SK-N-MC (cell line): ENCODE data around the gene DDAH1.

ENCODE experiments used
- DNase-seq: peaks from one replicate; pipeline ENCODE4 v3.0.0-alpha.2; 2011; ENCODE audit warnings: low read depth, low spot score
- H3K27ac ChIP-seq: fragments of 200-600 bp; sonication (generic); 2 replicates; pipeline ENCODE4 v1.5.1; 2016; ENCODE audit warnings: mixed run types
- H3K36me3 ChIP-seq: fragments of 200-600 bp; sonication (generic); 2 replicates; pipeline ENCODE4 v1.6.1; 2017; ENCODE audit warnings: antibody characterized with exemption, low read length, mixed read lengths; ENCODE audit not compliant: insufficient read depth
- H3K4me3 ChIP-seq: fragments of 200-600 bp; sonication (generic); 2 replicates; pipeline ENCODE4 v1.5.1; 2016
- H3K9ac ChIP-seq: fragments of 200-600 bp; sonication (generic); 2 replicates; pipeline ENCODE4 v1.8.0; 2017; ENCODE audit warnings: mixed run types, mixed read lengths; ENCODE audit not compliant: insufficient read length
- H3K9me3 ChIP-seq: fragments of 200-600 bp; sonication (generic); 2 replicates; pipeline ENCODE4 v1.6.1; 2017; ENCODE audit warnings: low read depth, mild to moderate bottlenecking, antibody characterized with exemption, low read length, moderate library complexity, mixed read lengths
- EZH2 ChIP-seq: fragments of 200-600 bp; sonication (generic); IDR thresholded peaks from one replicate; pipeline ENCODE4 v1.6.1; 2017; ENCODE audit warnings: antibody characterized with exemption
- FOXP2 ChIP-seq: optimal IDR thresholded peaks from 2 replicates; pipeline ENCODE3; 2011; ENCODE audit warnings: mild to moderate bottlenecking, moderate library complexity; ENCODE audit not compliant: insufficient read depth; ENCODE audit errors: extremely low read length, control extremely low read depth
- POLR2AphosphoS5 ChIP-seq: IDR thresholded peaks from 2 replicates; pipeline ENCODE4 v1.6.1; 2012; ENCODE audit warnings: mild to moderate bottlenecking, low read depth, low read length, borderline replicate concordance

The DDAH1 gene

GRCh38 chr1:85397490-85398032, 67.4 kb downstream of the DDAH1 start:
- Histone ChIP-seq H3K4me3 (no peak overlapping the region), H3K27ac (no peak overlapping the region), H3K9ac (no peak overlapping the region), H3K36me3 (no peaks in the 10 kb centered on the region), H3K9me3 (no peaks in the 10 kb centered on the region)
- DNase-seq: no peak
- TF ChIP-seq POLR2AphosphoS5 (no peak), EZH2 (no peak), FOXP2 (no peak)

- H3K4me3 ChIP-seq: no peak overlapping the region
- no peak for DNase-seq
- TF ChIP-seq FOXP2 (no peak), POLR2AphosphoS5 (no peak), EZH2 (no peak)
Measured at GRCh38 chr1:85396194-85396593, 68.8 kb downstream of the DDAH1 start.

GRCh38 chr1:85394130-85394529, 70.8 kb downstream of the DDAH1 start:
- TF ChIP-seq FOXP2 (no peak), POLR2AphosphoS5 (no peak), EZH2 (no peak)
- DNase-seq: no peak
- no peak overlapping the region for H3K4me3 ChIP-seq
- no peaks in the 10 kb centered on the region for H3K9me3 ChIP-seq
- H3K36me3 ChIP-seq: no peaks in the 10 kb centered on the region
- no peak overlapping the region for H3K9ac ChIP-seq
- H3K27ac ChIP-seq: no peak overlapping the region

More at GRCh38 chr1:85396194-85396593, 68.8 kb downstream of the DDAH1 start:
- Histone ChIP-seq H3K9me3 (no peaks in the 10 kb centered on the region), H3K9ac (no peak overlapping the region), H3K36me3 (no peaks in the 10 kb centered on the region), H3K27ac (no peak overlapping the region)

- Histone ChIP-seq H3K9ac (no peak overlapping the region), H3K27ac (no peak overlapping the region), H3K36me3 (no peaks in the 10 kb centered on the region), H3K9me3 (no peaks in the 10 kb centered on the region), H3K4me3 (no peak overlapping the region)
- DNase-seq: no peak
- TF ChIP-seq FOXP2: no peak
- no peak for TF ChIP-seq POLR2AphosphoS5
- TF ChIP-seq EZH2: no peak
Measured at GRCh38 chr1:85393490-85393889, 71.5 kb downstream of the DDAH1 start.

- H3K9me3 ChIP-seq: no peaks in the 10 kb centered on the region
- H3K4me3 ChIP-seq: no peak overlapping the region
- no peak for TF ChIP-seq POLR2AphosphoS5
- no peak for TF ChIP-seq EZH2
- no peak for TF ChIP-seq FOXP2
- no peaks in the 10 kb centered on the region for H3K36me3 ChIP-seq
- no peak for DNase-seq
- no peak overlapping the region for H3K9ac ChIP-seq
- no peak overlapping the region for H3K27ac ChIP-seq
Measured at GRCh38 chr1:85388416-85388815, 76.5 kb downstream of the DDAH1 start.

- Histone ChIP-seq H3K4me3 (no peak overlapping the region), H3K9me3 (no peaks in the 10 kb centered on the region), H3K9ac (no peak overlapping the region), H3K27ac (no peak overlapping the region), H3K36me3 (no peaks in the 10 kb centered on the region)
- no peak for TF ChIP-seq POLR2AphosphoS5
- no peak for TF ChIP-seq FOXP2
- TF ChIP-seq EZH2: no peak
- no peak for DNase-seq
Measured at GRCh38 chr1:85387781-85388180, 77.2 kb downstream of the DDAH1 start.

GRCh38 chr1:85386068-85386722, 78.8 kb downstream of the DDAH1 start:
- Histone ChIP-seq H3K36me3 (no peaks in the 10 kb centered on the region), H3K27ac (no peak overlapping the region), H3K9ac (no peak overlapping the region), H3K9me3 (no peaks in the 10 kb centered on the region; the same call in 1 of the 2 replicates), H3K4me3 (no peak overlapping the region)
- no peak for TF ChIP-seq POLR2AphosphoS5
- no peak for TF ChIP-seq EZH2
- no peak for TF ChIP-seq FOXP2
- DNase-seq: no peak

GRCh38 chr1:85379203-85380136, 85.5 kb downstream of the DDAH1 start:
- H3K4me3 ChIP-seq: no peak overlapping the region
- no peak for DNase-seq

More at GRCh38 chr1:85379203-85380136, 85.5 kb downstream of the DDAH1 start:
- no peaks in the 10 kb centered on the region for H3K36me3 ChIP-seq
- TF ChIP-seq POLR2AphosphoS5 (no peak), FOXP2 (no peak), EZH2 (no peak)
- no peak overlapping the region for H3K9ac ChIP-seq
- H3K27ac ChIP-seq: no peak overlapping the region
- no peaks in the 10 kb centered on the region; the same call in 1 of the 2 replicates for H3K9me3 ChIP-seq
